Chondrocyte (in vitro differentiated cells): Measurements from ENCODE around the gene ORMDL1. TPM values are rescaled to one million over a fixed set of nuclear protein-coding genes. Genes with fewer than 3 reads are reported as not detected.
"Not testable (repeated sequence)": the region's sequence is repeated elsewhere in the genome, so short reads cannot be mapped to it uniquely, and the experiment has no call there.

Source experiments
- DNase-seq: peaks from one replicate; pipeline ENCODE4 v3.0.0; 2021; ENCODE audit warnings: mixed read lengths, low spot score
- H3K27ac Mint-ChIP-seq: one replicate; pipeline ENCODE4 v1.8.0; 2021; ENCODE audit warnings: mild to moderate bottlenecking, moderate library complexity, mixed read lengths; ENCODE audit not compliant: unreplicated experiment
- H3K27me3 Mint-ChIP-seq: 2 replicates; pipeline ENCODE4 v1.8.0; 2021; ENCODE audit warnings: low read depth, mixed read lengths
- H3K36me3 Mint-ChIP-seq: 2 replicates; pipeline ENCODE4 v1.8.0; 2021; ENCODE audit warnings: low read depth, mixed read lengths
- H3K4me1 Mint-ChIP-seq: 2 replicates; pipeline ENCODE4 v1.8.0; 2021; ENCODE audit warnings: low read depth, mild to moderate bottlenecking, mixed read lengths
- H3K4me3 Mint-ChIP-seq: one replicate; pipeline ENCODE4 v1.8.0; 2021; ENCODE audit warnings: mild to moderate bottlenecking, moderate library complexity, mixed read lengths; ENCODE audit not compliant: unreplicated experiment
- H3K9me3 Mint-ChIP-seq: 2 replicates; pipeline ENCODE4 v1.8.0; 2021; ENCODE audit warnings: low read depth, mixed read lengths
- CTCF ChIP-seq: fragments of 200-600 bp; sonication (generic); IDR thresholded peaks from 2 replicates; pipeline ENCODE4 v1.5.0; 2021; ENCODE audit warnings: antibody characterized with exemption, mild to moderate bottlenecking, moderate library complexity
- total RNA-seq: library from RNA; stranded (reverse); gene quantifications from 3 replicates; pipeline ENCODE4 v1.2.1, GENCODE V29; 2021

Gene ORMDL1
- total RNA-seq, 1 donor from 2014 or later = 50.9 TPM

GRCh38 chr2:189770590-189771322 lies 13.4 kb downstream of the ORMDL1 start:
- Mint-ChIP-seq H3K9me3 (no peaks in the 10 kb centered on the region), H3K4me1 (peaks cover 12% of the 10 kb centered on the region), H3K36me3 (peaks cover 26% of the 10 kb centered on the region), H3K27me3 (no peaks in the 10 kb centered on the region), H3K4me3 (no peak overlapping the region), H3K27ac (peak overlapping the region; percentile 27)
- DNase-seq = no peak
- TF ChIP-seq CTCF = no peak

- DNase-seq = no peak
- H3K4me3 Mint-ChIP-seq = no peak overlapping the region
Measured at GRCh38 chr2:189763908-189764661, 20.1 kb downstream of the ORMDL1 start.

GRCh38 chr2:189762551-189763298 lies 21.4 kb downstream of the ORMDL1 start, which contains the start of gene OSGEPL1:
Gene OSGEPL1 (minus strand): TSS chr2:189762792. CDS start chr2:189761640, 1,152 bp downstream.
- Mint-ChIP-seq H3K4me3 (peak within 1 kb of the TSS; percentile 91), H3K9me3 (no peaks in the 10 kb centered on the region), H3K4me1 (peaks cover 16% of the 10 kb centered on the region), H3K27me3 (no peaks in the 10 kb centered on the region), H3K36me3 (peaks cover 7% of the 10 kb centered on the region), H3K27ac (peak within 1 kb of the TSS; percentile 91)
- TF ChIP-seq CTCF = peak; percentile 86
- DNase-seq = peak; percentile 94

More at GRCh38 chr2:189763908-189764661, 20.1 kb downstream of the ORMDL1 start:
- no peaks in the 10 kb centered on the region for H3K9me3 Mint-ChIP-seq
- H3K27me3 Mint-ChIP-seq = no peaks in the 10 kb centered on the region
- peaks cover 16% of the 10 kb centered on the region for H3K4me1 Mint-ChIP-seq
- peak; percentile 39 for TF ChIP-seq CTCF
- H3K36me3 Mint-ChIP-seq = peaks cover 8% of the 10 kb centered on the region
- H3K27ac Mint-ChIP-seq = no peak overlapping the region

GRCh38 chr2:189762229-189762550 lies 21.9 kb downstream of the ORMDL1 start:
- DNase-seq = no peak
- Mint-ChIP-seq H3K4me3 (peak overlapping the region; percentile 91), H3K27ac (peak overlapping the region; percentile 91), H3K36me3 (peaks cover 6% of the 10 kb centered on the region), H3K27me3 (no peaks in the 10 kb centered on the region), H3K4me1 (peaks cover 16% of the 10 kb centered on the region), H3K9me3 (no peaks in the 10 kb centered on the region)
- no peak for TF ChIP-seq CTCF

- DNase-seq, H3K36me3 Mint-ChIP-seq, H3K27me3 Mint-ChIP-seq, H3K4me3 Mint-ChIP-seq, H3K9me3 Mint-ChIP-seq, H3K27ac Mint-ChIP-seq: not testable (repeated sequence)
- peaks cover 21% of the 10 kb centered on the region for H3K4me1 Mint-ChIP-seq
Measured at GRCh38 chr2:189760154-189760553, 24.0 kb downstream of the ORMDL1 start.
